GM19099 (cell line): ENCODE data around the gene HOXB8.

ENCODE experiments used
- POLR2A ChIP-seq: IDR thresholded peaks from 3 replicates; pipeline ENCODE4 v1.6.1; 2011; ENCODE audit warnings: low read depth; ENCODE audit not compliant: insufficient read length; ENCODE audit errors: extremely low read depth

HOXB8 gene

GRCh38 chr17:48642059-48642842 lies 27.2 kb upstream of the HOXB8 start:
- TF ChIP-seq POLR2A: no peak

- TF ChIP-seq POLR2A: no peak
These were observed 26.5 kb upstream of the HOXB8 start for GRCh38 chr17:48641541-48642058.

GRCh38 chr17:48640858-48641180 lies 25.7 kb upstream of the HOXB8 start:
- TF ChIP-seq POLR2A: no peak

DNA sequence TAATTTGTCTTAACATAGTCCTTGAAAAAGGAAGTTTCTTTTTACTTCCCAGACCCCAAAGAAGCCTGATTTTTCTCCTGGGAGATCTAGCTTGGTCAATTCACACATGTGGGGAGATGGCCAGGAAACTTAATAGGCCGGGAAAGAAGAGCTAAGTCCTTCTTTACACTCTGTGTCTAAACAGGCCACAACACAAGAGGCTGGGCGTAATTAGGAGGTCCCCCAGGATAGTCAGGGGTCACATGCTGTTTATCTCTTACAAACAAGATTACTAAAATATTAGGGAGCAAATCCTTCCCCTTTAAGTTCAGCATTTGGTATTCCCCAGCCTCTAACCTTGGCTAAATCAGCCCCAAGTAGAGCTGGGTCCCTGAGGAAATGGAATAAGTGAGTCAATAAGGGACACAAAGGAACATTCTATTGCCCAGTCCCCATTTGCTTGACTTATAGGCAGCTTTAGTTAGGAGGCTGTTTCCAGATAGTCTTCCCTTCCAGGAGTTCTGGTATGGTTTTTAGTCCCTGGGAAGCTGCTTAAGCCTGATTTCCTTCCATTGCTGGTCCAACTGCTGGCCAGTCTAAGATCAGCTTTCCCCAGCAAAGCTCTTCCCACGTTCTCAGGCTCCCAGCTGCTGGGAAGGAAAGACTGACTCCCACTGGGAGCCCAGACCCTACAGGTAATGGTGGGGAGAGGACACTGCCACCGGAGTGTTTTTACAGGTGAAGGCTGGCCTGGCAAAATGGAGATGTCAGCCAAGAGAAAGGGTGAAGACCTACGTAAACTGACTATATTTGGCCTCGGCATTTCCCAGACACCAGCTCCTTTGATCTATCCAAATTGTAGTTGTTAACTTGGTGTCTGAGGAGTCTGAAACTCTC lies 25.1 kb upstream of the HOXB8 start:
- no peak for TF ChIP-seq POLR2A

GRCh38 chr17:48639136-48639535 lies 24.0 kb upstream of the HOXB8 start:
- no peak for TF ChIP-seq POLR2A

- TF ChIP-seq POLR2A: no peak
These were observed 22.5 kb upstream of the HOXB8 start for GRCh38 chr17:48637323-48638260.

- no peak for TF ChIP-seq POLR2A
These were observed 21.3 kb upstream of the HOXB8 start for GRCh38 chr17:48636177-48637018.

GRCh38 chr17:48634493-48635208 lies 19.6 kb upstream of the HOXB8 start:
- no peak for TF ChIP-seq POLR2A

DNA sequence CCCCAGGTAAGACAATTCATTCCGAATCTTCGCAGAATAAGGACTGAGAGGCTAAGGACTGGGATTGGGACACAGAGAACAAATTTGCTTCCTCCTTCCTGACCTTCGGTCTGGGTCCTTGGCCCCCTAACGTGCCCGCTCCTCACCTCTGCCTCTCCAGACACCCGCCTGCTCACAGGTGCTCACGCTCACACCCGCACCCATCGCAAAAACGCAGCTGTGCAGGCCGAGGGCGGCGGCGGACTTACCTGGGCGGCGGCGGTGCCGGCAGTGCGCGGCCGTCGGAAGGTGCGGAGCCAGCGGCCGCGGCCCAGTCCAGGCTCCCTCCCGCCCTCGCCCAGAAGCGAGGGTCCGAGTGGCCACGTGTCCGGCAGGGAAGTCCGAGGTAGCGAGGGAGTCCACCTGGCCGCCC lies 18.2 kb upstream of the HOXB8 start:
- TF ChIP-seq POLR2A: no peak

GRCh38 chr17:48632579-48633265 lies 17.6 kb upstream of the HOXB8 start:
- no peak for TF ChIP-seq POLR2A

DNA sequence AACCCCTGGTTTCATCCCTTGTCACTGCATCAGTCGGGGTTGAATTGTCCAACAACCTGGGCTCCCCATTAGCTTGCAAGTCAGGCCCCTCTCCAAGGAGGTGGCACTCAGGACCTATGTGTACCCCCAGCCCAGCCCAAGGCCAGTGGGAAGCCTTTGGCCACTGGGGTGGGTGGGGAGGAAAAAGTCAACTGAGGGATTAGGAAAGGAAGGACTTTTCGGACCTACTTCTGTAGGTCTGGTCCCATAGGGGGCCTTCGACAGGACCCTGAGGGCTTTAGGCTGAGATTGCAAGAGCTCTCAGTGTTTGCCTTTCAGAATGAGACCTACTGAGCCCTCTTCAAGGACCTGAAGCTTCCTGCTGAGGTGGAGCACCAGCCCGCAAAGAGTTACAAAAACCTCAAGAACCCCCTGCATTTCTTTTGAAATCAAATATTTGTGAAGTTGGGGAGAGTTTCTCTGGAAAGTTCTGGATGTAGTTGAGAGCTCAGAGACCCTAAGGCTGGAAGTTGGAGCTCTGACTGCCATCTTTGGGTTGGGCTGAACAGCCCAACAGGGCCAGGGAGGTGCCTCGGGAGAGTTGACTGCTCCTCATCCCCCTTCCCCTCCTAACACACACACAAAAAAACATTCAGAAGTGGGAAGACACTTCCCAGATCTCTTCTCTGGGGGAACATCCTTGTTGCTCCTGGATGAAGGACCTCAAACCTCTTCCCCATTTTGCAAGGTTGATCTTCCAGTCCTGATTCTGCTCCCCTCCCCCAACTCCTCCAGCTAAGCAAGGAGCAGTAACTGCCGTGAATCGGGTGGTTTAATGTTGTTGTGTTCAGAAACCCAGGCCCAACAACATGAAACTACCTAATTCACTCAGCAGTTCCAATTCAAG lies 16.8 kb upstream of the HOXB8 start:
- no peak for TF ChIP-seq POLR2A
